K562 (cell line): ENCODE measurements around the gene SENP7. TPM values are rescaled to one million over a fixed set of nuclear protein-coding genes. Genes with fewer than 3 reads are reported as not detected.

ENCODE experiments used
- ATAC-seq: fragments of 200-7000 bp; cut with Tn5 transposase; 3 replicates; pipeline ENCODE4 v1.9.1; 2020; ENCODE audit warnings: moderate library complexity
- BruUV-seq: library from RNA; stranded (reverse); fragments of 400-500 nt; replicated peaks from 2 replicates; lab custom pipeline; 2021; lab: Mats Ljungman, UMichigan
- CTCF ChIA-PET: fragments of 300-600 bp; formaldehyde crosslinking; extraction: SDS; loops from one replicate; lab custom pipeline; 2021; ENCODE audit warnings: low intra/inter-chr PET ratio; lab: Yijun Ruan, JAX
- POLR2A ChIA-PET: fragments of 300-600, 350-650 bp; sonication (Branson Sonifier 250); formaldehyde crosslinking; extraction: SDS; loops from one replicate; lab custom pipeline; 2021; ENCODE audit warnings: antibody characterized with exemption, inconsistent platforms; lab: Yijun Ruan, JAX
- DNase-seq, 4 experiments: peaks; one replicate each; pipeline versions ENCODE4 v3.0.0 to v3.0.0-alpha.2; 2011 to 2018; ENCODE audit warnings: low spot score in 3 of 4, mixed read lengths in 3 of 4; ENCODE audit errors: extremely low read depth in 1 of 4
- FAIRE-seq: peaks from 2 replicates; lab custom pipeline; 2011; peaks lifted over from hg19 to GRCh38; lab: Jason Lieb, UNC
- H2AFZ ChIP-seq: 2 replicates; pipeline ENCODE4 v1.6.0; 2011; ENCODE audit warnings: low read depth, low read length, control low read depth, inconsistent platforms
- H3K27ac ChIP-seq: fragments of 200-600 bp; 3 replicates; pipeline ENCODE4 v1.8.0; 2011; ENCODE audit warnings: low read depth, mild to moderate bottlenecking, control low read depth, inconsistent platforms, low read length, moderate library complexity, mixed read lengths; ENCODE audit errors: extremely low read depth
- H3K27me3 ChIP-seq, 2 experiments: fragments of 300-600 bp in 1 of 2; 2 replicates in 1 of 2; 3 replicates in 1 of 2; pipeline versions ENCODE4 v1.6.0 to v1.8.0; 2011; ENCODE audit warnings: inconsistent platforms in 2 of 2, low read length in 2 of 2, mild to moderate bottlenecking in 1 of 2, mixed read lengths in 1 of 2, moderate library complexity in 1 of 2; ENCODE audit not compliant: control insufficient read depth in 2 of 2, insufficient read depth in 2 of 2
- H3K36me3 ChIP-seq: fragments of 300-600 bp; 3 replicates; pipeline ENCODE4 v1.8.0; 2011; ENCODE audit warnings: mild to moderate bottlenecking, low read length, inconsistent platforms; ENCODE audit not compliant: control insufficient read depth, insufficient read depth
- H3K4me1 ChIP-seq, 2 experiments: fragments of 200-600 bp in 1 of 2; replicated peaks in 1 of 2; 2 replicates in 1 of 2; 3 replicates in 1 of 2; pipeline versions ENCODE4 v1.5.1 to v1.8.0; 2011; ENCODE audit warnings: inconsistent platforms in 2 of 2, low read length in 2 of 2, mild to moderate bottlenecking in 1 of 2, mixed read lengths in 1 of 2, moderate library complexity in 1 of 2; ENCODE audit not compliant: control insufficient read depth in 2 of 2, insufficient read depth in 2 of 2
- H3K4me2 ChIP-seq: 2 replicates; pipeline ENCODE4 v1.6.1; 2011; ENCODE audit warnings: low read length, control low read depth, inconsistent platforms, mixed read lengths; ENCODE audit not compliant: insufficient read depth
- H3K4me3 ChIP-seq: fragments of 200-600 bp; sonication (generic), shearing (Covaris generic); 2 replicates; pipeline ENCODE4 v1.5.1; 2016; ENCODE audit warnings: control low read depth, inconsistent platforms
- H3K79me2 ChIP-seq: fragments of 200-600 bp; 3 replicates; pipeline ENCODE4 v1.8.0; 2011; ENCODE audit warnings: low read length, inconsistent platforms; ENCODE audit not compliant: control insufficient read depth, insufficient read depth
- H3K9ac ChIP-seq, 2 experiments: 2 replicates each; pipeline versions ENCODE4 v1.6.0 to v1.6.1; 2011; ENCODE audit warnings: low read depth in 2 of 2, low read length in 2 of 2, control low read depth in 1 of 2, inconsistent platforms in 1 of 2, mild to moderate bottlenecking in 1 of 2, mixed read lengths in 1 of 2; ENCODE audit not compliant: insufficient read depth in 1 of 2
- H3K9me1 ChIP-seq: one replicate; pipeline ENCODE4 v1.6.0; 2011; ENCODE audit warnings: inconsistent platforms, mild to moderate bottlenecking, low read length, moderate library complexity; ENCODE audit not compliant: control insufficient read depth, insufficient read depth
- H3K9me3 ChIP-seq: replicated peaks from 2 replicates; pipeline ENCODE4 v1.5.1; 2011; ENCODE audit warnings: low read depth, low read length, inconsistent platforms; ENCODE audit not compliant: control insufficient read depth, insufficient read depth
- H4K20me1 ChIP-seq: replicated peaks from 2 replicates; pipeline ENCODE4 v1.6.1; 2011; ENCODE audit warnings: low read length, inconsistent platforms, mixed read lengths; ENCODE audit not compliant: control insufficient read depth, insufficient read depth
- BDP1 ChIP-seq: IDR thresholded peaks from 3 replicates; pipeline ENCODE4 v1.6.1; 2011; ENCODE audit not compliant: insufficient read length, insufficient read depth
- DMBX1 ChIP-seq: fragments of 250-450 bp; sonication (Bioruptor Pico); IDR thresholded peaks from 2 replicates; pipeline ENCODE4 v1.8.0; 2022; ENCODE audit warnings: inconsistent platforms, mild to moderate bottlenecking, moderate library complexity, borderline replicate concordance
- MTA3 ChIP-seq: fragments of 450-650 bp; formaldehyde crosslinking; IDR thresholded peaks from 2 replicates; pipeline ENCODE4 v1.6.1; 2017; ENCODE audit warnings: mild to moderate bottlenecking, borderline replicate concordance
- PCBP1 ChIP-seq: fragments of 200-400 bp; formaldehyde crosslinking; IDR thresholded peaks from 2 replicates; pipeline ENCODE4 v1.6.1; 2018; ENCODE audit warnings: mild to moderate bottlenecking, low read depth, low read length; ENCODE audit not compliant: poor library complexity, severe bottlenecking
- PTBP1 ChIP-seq: fragments of 200-400 bp; formaldehyde crosslinking; IDR thresholded peaks from 2 replicates; pipeline ENCODE4 v1.6.1; 2017; ENCODE audit warnings: low read depth, low read length
- ZHX1 ChIP-seq: fragments of 150-350 bp; conservative IDR thresholded peaks from 2 replicates; pipeline ENCODE4 v1.6.1; 2014; ENCODE audit warnings: low read length
- ZNF277 ChIP-seq: fragments of 250-450 bp; sonication (Bioruptor Pico); IDR thresholded peaks from 2 replicates; pipeline ENCODE4 v1.8.0; 2022; ENCODE audit warnings: inconsistent platforms, mild to moderate bottlenecking, moderate library complexity, borderline replicate concordance
- WGBS: fragments of 100-300 bp; shearing (Covaris generic); methylation state at CpG from one replicate; pipeline ENCODE4 v1.1.6; 2016; ENCODE audit warnings: low coverage, mixed read lengths; ENCODE audit not compliant: insufficient coverage; ENCODE audit errors: missing lambda C conversion rate; 5-methylcytosine and 5-hydroxymethylcytosine counted together
- in situ Hi-C: fragments of 300-500 bp; cut with MboI; formaldehyde crosslinking; loops from 4 replicates; pipeline ENCODE4 v1.15.0; 2018; ENCODE audit warnings: inconsistent platforms, mixed read lengths
- intact Hi-C: fragments of 100-400 bp; cut with micrococcal nuclease; formaldehyde crosslinking; loops from 2 replicates; pipeline ENCODE4 v1.14.2; 2022
- polyA plus RNA-seq, 8 experiments: library from polyadenylated mRNA; depleted of rRNA in 4 of 8; stranded (reverse) in 5 of 8; unstranded in 3 of 8; fragments of >200 nt; fragmentation: Nextera tagmentation in 2 of 8; fragmentation: Illumina TruSeq in 1 of 8; extraction: Ambion mirVana in 2 of 8; extraction: Trizol in 1 of 8; gene quantifications; 2 replicates each; pipeline versions ENCODE4 v1.2.1 to v1.2.3, GENCODE V29; 2011 to 2014; ENCODE audit warnings: inconsistent platforms in 1 of 8, missing spikeins in 1 of 8
- total RNA-seq, 7 experiments: library from RNA; depleted of rRNA in 6 of 7; stranded (reverse); fragments of >200 nt in 6 of 7; fragmentation: Illumina TruSeq in 2 of 7; extraction: Trizol in 2 of 7; gene quantifications; 2 replicates each; pipeline versions ENCODE4 v1.2.1 to v1.2.3, GENCODE V29; 2011 to 2021; ENCODE audit warnings: low replicate concordance in 1 of 7

Gene SENP7
- total and polyA plus RNA-seq, 9 of the 15 experiments (the other 6 are each of a cell fraction or from before 2014, with no cell fraction given) = 4.1 to 21.9 (median 10.7) TPM

GRCh38 chr3:101362406-101362805 is 150.6 kb downstream of the SENP7 start:
- no peak overlapping the region for H2AFZ ChIP-seq
- FAIRE-seq = no peak
- WGBS = 72% methylated on average over 2 of the region's 2 CpGs
- intact Hi-C loops (no loop called here), in situ Hi-C loops (no loop called here)
- H3K4me1 ChIP-seq = no peaks in the 10 kb centered on the region
- no peaks in the 10 kb centered on the region for H3K79me2 ChIP-seq
- no peak overlapping the region for H3K27ac ChIP-seq
- no peaks in the 10 kb centered on the region for H3K9me3 ChIP-seq
- no peak overlapping the region for H3K4me2 ChIP-seq
- peaks cover 25% of the 10 kb centered on the region for H3K36me3 ChIP-seq
- no TSS peak for BruUV-seq
- no peaks in the 10 kb centered on the region for H4K20me1 ChIP-seq
- TF ChIP-seq PCBP1 (no peak), ZNF277 (CRISPR knock-in tag) (no peak), BDP1 (no peak), ZHX1 (no peak), DMBX1 (CRISPR knock-in tag) (no peak), MTA3 (no peak), PTBP1 (no peak)
- H3K9me1 ChIP-seq = no peaks in the 10 kb centered on the region
- no peak for ATAC-seq
- DNase-seq = no peak
- H3K27me3 ChIP-seq = no peaks in the 10 kb centered on the region
- no peak overlapping the region for H3K9ac ChIP-seq
- H3K4me3 ChIP-seq = no peak overlapping the region
- CTCF ChIA-PET = no interaction called here
- POLR2A ChIA-PET = no interaction called here
